Fibroblast of skin of right biceps (primary cell): Measurements from ENCODE around the gene AKNA.

Experiments used
- DNase-seq: peaks from one replicate; pipeline ENCODE4 v3.0.0-alpha.2; 2013

AKNA gene

DNA sequence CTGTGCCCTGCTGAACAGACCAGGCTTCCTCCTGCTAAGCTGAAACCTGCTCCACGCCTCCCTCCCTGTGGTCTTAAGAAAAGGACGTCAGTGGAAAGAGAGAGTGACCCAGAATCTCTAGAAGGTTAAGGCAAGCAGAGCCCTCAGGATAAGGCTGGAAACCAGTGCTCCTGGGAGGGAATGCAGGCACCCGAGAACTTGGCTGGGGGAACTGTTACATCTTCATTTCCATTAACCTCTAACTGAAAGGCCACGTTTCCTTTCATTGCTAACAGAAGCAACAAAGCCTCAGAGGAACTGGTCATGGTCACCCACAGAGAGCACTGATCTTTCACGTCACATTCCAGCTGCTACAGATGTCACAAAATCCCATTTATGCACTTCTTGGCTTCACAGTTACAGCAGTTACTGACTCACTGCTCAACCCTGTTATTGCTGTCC is 26.1 kb upstream of the AKNA start:
- peak; percentile 71 for DNase-seq

DNA sequence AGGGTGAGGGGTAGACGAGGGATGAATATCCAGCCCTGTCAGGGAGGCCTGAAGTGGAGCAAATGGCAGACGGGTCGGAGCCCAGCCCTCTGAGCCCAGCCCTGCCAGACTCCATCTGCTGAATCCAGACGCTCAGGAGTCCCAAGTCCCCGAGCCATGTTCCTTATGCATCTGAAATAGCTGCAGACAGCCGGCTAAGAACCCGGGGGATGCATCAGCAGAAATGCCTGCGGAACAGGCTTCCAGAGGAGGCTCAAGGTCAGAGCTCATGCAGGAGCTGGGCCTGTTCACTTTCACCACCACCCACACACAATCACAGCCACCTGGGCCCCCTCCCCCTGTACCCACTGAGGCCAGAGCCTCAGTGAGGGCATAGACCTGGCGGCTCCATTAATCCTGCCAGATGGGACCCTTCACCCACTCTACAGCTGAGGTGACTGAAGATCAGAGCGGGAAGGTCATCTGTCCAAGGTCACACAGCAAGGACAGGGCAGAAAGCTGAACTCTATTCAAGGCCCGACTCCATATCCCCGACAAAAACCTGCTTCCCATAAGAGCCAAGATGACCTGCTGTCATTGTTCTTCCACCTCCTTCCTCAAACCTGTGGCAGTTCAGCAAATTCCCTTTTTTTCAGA is 24.4 kb upstream of the AKNA start:
- no peak for DNase-seq

DNA sequence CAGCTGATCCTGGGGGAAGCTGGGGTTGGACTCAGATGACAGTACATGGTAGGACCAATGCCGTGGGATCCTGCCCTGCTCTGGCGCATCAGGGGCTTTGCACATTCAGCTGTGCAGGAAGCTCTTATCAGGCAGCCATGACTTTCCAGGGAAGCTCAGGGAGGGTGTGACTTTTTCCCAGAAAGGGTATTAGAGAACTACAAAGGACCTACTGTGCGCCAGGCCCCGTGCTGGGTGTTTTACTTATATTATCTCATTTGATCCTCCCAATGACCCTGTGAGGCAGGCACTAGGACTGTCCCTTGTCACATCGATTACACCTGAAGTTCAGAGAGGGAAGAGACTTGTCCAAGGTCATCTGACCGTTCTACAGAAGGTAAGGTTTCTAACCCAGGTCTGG is 23.7 kb upstream of the AKNA start:
- DNase-seq, result no peak

- no peak for DNase-seq
Measured at GRCh38 chr9:114410910-114411309, 23.1 kb upstream of the AKNA start.

DNA sequence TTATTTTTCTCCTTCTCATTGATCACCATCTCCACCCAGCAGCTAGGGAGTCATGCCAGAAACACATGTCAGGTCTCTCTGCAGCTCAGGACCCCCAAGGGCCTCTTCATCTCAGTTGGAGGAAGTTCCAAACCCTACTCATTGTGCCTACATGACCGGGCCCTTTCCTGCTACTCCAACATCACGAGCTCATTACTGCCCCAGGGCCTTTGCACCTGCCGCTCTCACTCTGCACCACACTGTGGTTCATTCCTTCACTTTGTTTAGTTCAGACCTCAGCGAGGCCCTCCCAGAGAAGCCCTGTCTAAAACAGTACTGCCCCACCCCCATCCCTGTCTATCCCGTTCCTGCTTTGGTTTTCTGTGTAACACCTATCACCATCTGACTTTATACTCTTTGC is 22.1 kb upstream of the AKNA start:
- DNase-seq, result no peak

GRCh38 chr9:114409103-114409780 is 21.5 kb upstream of the AKNA start:
- DNase-seq, result no peak

DNA sequence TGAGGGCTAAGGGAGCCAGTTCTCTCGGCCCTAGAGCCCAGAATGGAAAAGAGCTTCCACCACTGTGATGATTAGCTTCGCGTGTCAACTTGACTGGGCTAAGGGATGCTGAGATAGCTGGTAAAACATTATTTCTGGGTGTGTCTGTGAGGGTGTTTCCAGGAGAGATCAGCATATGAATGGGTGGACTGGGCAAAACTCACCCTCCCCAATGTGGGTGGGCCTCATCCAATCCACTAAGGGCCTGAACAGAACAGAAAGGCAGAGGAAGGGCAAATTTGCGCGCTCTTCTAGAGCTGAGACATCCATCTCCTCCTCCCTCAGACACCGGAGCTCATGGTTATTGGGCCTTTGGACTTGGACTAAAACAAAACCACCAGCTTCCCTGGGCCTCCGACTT is 20.9 kb upstream of the AKNA start:
- DNase-seq, result no peak

GRCh38 chr9:114407889-114408288 is 20.1 kb upstream of the AKNA start:
- DNase-seq, result no peak

DNA sequence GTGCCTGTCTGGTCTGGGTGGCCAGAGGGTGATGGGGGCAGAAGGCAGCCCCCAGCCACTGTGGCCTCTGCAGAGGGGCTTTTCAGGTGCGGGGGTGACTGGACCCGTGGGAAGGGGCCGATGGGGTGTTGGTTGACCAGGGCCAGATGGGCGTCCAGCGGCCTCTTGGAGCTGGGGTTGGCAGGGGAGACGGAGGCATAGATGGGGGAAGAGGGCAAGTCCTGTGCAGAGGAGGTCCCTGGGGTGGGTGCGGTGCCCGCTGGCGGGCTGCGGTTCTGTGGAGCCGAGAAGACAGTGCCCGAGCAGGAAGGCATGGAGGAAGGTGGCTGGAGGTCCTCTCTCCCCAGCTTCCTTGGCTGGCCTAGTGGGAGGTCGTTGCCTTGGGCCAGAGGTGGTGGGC is 18.7 kb upstream of the AKNA start:
- no peak for DNase-seq

GRCh38 chr9:114405294-114406034 is 17.7 kb upstream of the AKNA start:
- peak; percentile 78 for DNase-seq

DNA sequence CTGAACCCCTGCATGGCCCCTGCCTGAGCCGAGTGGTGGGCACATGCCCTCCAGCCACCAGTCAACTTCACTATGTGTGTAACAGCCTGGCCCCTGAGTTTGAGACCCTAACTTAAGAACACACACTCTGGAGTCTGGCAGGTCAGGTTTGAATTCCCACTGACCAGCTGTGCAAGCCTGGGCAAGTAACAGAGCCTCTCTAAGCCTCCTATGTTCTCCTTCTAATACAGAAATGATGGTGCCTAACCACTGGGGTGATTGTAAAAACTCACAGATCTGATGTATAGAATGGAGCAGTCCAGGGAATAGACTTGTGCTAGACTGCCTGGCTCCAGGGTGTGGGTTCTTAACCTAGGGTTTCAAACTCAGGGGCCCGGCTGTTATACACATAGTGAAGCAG is 16.7 kb upstream of the AKNA start:
- DNase-seq, result no peak

DNA sequence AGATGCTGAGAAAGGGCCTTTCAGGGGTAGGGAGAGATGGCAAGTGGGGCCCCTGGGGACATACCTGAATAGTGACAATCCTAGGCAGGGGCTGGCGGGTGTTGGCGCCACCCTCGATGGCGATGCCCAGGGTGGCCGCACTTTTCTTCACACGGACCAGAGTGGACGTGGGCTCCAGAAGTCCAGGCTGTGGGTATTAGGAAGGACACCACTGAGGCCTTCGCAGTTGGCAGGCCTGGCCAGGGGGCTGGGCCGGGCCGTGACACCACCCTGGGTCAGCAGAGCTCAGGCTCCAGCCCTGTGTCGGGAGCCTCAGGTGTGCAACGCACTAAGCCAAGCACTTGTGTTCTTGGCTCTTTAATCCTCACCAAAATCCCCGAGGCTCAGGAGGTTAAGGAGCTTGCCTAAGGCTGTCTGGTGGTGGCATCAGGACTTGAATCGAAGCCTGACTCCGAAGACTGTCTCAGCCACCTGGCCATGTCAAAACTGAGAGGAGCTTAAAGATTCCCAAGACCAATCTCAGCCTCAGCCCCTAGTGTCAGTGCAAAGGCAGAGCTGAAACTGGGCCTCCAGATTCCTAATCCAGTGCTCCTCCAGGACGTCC is 15.5 kb upstream of the AKNA start:
- DNase-seq, result no peak

DNA sequence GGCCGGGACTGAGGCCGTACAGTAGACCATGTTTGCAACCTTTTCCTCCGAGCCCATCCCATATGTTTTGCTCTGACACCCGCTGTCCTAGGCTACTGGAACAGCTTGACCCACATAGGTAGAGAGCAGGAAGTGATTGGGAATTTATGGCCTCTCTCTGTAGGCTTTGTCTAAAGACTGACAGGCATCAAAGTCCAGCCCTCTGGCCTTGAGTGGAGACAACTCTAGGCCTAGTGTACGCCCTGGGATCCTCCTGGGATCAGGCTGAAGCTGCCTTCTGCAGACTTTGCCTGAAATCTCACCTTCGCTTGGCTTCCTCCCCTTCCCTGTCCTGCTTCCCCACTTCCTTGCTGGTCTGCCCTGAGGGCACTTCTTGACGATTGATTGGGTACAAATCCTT is 13.6 kb upstream of the AKNA start:
- no peak for DNase-seq

DNA sequence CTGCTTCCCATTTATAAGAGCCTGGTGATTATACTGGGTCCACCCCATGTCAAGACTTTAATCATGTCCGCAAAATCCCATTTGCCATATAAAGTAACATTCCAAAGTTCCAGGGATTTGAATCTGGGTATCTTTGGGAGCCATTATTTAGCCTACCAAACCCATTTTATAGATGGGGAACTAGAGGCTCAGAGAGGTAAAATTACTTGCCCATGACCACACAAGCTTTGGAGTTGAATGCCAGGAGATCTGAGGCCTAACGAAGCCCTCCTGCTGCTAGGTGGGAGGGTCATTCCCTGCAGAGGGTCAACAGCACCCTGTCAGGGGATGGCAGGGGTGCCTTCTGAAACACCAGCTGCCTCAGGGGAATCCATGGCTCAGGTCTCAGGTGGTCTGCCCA is 13.0 kb upstream of the AKNA start:
- DNase-seq, result no peak

DNA sequence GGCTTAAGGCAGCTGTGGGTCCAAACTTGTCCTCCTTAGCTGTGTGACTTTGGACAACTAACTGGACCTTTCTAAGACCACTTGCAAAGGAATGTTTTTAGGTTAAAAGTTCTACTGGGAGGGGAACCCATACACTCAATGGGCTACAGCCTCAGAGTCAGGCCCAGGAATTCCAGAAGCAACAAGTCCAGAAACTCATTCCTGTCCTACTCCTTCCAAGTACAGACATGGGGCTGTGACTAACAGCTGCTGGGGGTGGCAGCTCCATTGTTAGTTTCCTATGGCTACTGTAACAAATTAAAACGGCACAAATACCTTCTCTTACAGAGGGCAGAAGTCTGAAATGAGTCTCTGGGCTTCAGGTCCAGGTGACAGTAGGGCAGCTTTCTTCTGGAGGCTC is 12.4 kb upstream of the AKNA start:
- no peak for DNase-seq

DNA sequence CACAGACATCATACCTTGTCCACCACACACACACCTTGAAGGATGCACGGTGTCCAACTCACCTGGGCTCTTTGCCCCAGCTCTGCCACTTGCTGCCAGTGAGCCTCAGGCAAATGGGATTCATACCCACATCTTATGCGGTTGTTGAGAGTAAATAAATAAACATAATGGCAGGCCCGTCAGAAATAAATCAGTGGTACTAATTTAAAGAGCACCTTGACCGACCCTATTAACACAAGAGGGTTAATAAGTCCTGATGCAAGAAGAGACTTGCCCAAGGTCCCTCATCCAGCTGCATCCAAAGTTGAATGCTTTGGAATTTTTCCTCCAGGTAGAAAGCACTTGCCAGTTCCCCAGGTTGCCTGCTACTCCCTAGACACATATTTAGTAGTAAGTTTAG is 11.6 kb upstream of the AKNA start:
- no peak for DNase-seq

- DNase-seq, result peak; percentile 96
Measured at GRCh38 chr9:114397848-114398605, 10.2 kb upstream of the AKNA start.

DNA sequence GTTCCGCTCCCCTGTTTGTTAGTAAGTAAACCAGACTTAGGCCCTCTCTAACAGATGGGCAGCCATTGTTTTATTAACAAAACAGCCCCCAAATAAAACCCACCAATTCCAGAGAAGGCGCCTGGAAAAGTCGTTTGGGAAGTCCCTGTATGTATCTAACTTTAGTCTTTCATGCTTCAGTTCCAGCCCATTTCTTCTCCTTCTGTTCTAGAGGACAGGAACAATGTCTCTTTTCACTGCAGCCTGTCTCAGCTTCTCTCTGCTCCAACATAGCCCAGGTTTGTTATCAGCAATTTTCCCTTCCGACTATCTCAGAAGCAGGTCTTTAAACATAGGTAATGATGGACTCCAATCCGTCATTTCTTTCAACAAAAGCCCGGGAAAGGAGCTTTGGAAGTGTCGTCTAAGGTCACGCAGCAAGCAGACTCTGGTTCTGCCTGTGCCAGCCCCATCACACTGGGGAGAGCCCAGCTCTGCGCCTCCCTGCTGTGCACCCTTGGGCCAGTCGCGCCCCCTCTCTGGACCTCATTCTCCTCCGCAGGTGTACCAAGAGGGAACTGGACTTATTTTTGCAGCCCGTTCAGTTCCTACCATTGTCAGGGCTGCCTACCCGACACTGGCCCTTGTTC is 9.6 kb upstream of the AKNA start:
- no peak for DNase-seq

- peak; percentile 94 for DNase-seq
Measured at GRCh38 chr9:114396558-114397218, 8.9 kb upstream of the AKNA start.

DNA sequence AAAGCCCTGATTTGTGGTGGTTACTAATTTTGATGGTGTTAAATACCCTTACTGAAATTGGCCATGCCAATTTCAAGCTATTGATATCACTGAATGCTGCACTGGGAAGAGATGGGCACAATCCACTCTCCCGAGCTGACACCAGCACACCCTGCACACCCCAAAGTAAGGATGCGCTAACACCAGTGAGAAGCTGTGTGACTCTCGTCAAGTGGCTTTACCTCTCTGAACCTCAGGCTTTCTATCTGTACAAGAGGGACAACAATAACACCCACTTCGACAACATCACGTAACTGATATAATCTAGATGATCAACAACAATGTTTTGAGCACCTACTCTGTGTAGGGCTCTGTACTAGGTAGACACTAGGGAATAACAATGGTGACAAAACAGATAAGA is 8.0 kb upstream of the AKNA start:
- no peak for DNase-seq

GRCh38 chr9:114395334-114395617 is 7.5 kb upstream of the AKNA start:
- no peak for DNase-seq
